Astrocyte (in vitro differentiated cells and primary cell): ENCODE measurements around the gene PHYKPL. TPM values are rescaled to one million over a fixed set of nuclear protein-coding genes. Genes with fewer than 3 reads are reported as not detected.

Experiments used
- DNase-seq: peaks from one replicate; pipeline ENCODE4 v3.0.0-alpha.2; 2010; ENCODE audit warnings: low read depth
- FAIRE-seq: peaks from 2 replicates; lab custom pipeline; 2011; peaks lifted over from hg19 to GRCh38; lab: Jason Lieb, UNC
- H2AFZ ChIP-seq: 2 replicates; pipeline ENCODE4 v1.6.0; 2012; ENCODE audit warnings: low read depth, low read length, inconsistent platforms
- H3K27ac ChIP-seq: 2 replicates; pipeline ENCODE4 v1.5.1; 2011; ENCODE audit warnings: low read depth, low read length, inconsistent platforms
- H3K27me3 ChIP-seq: 2 replicates; pipeline ENCODE4 v1.6.0; 2011; ENCODE audit warnings: low read length, inconsistent platforms; ENCODE audit not compliant: insufficient read depth
- H3K36me3 ChIP-seq: 2 replicates; pipeline ENCODE4 v1.5.1; 2011; ENCODE audit warnings: low read length, inconsistent platforms; ENCODE audit not compliant: insufficient read depth
- H3K4me1 ChIP-seq: 2 replicates; pipeline ENCODE4 v1.5.1; 2011; ENCODE audit warnings: low read length, inconsistent platforms; ENCODE audit not compliant: insufficient read depth
- H3K4me2 ChIP-seq: 2 replicates; pipeline ENCODE4 v1.6.0; 2012; ENCODE audit warnings: low read length, inconsistent platforms
- H3K4me3 ChIP-seq: 2 replicates; pipeline ENCODE4 v1.5.1; 2011; ENCODE audit warnings: low read depth, mild to moderate bottlenecking, low read length, inconsistent platforms; ENCODE audit not compliant: insufficient read depth
- H3K79me2 ChIP-seq: 2 replicates; pipeline ENCODE4 v1.6.0; 2012; ENCODE audit warnings: mild to moderate bottlenecking, low read length, inconsistent platforms; ENCODE audit not compliant: insufficient read depth
- H3K9ac ChIP-seq: 2 replicates; pipeline ENCODE4 v1.6.0; 2012; ENCODE audit warnings: mild to moderate bottlenecking, low read length, inconsistent platforms
- H3K9me3 ChIP-seq: 2 replicates; pipeline ENCODE4 v1.5.1; 2012; ENCODE audit warnings: low read depth, mild to moderate bottlenecking, low read length, inconsistent platforms; ENCODE audit not compliant: insufficient read depth
- H4K20me1 ChIP-seq: 2 replicates; pipeline ENCODE4 v1.6.0; 2012; ENCODE audit warnings: low read length, inconsistent platforms; ENCODE audit not compliant: insufficient read depth
- H3K27ac Mint-ChIP-seq: one replicate; pipeline ENCODE4 v1.8.0; 2021; ENCODE audit warnings: mild to moderate bottlenecking, mixed read lengths; ENCODE audit not compliant: unreplicated experiment
- H3K27me3 Mint-ChIP-seq: one replicate; pipeline ENCODE4 v1.8.0; 2021; ENCODE audit warnings: low read depth, mixed read lengths; ENCODE audit not compliant: unreplicated experiment
- H3K36me3 Mint-ChIP-seq: one replicate; pipeline ENCODE4 v1.8.0; 2021; ENCODE audit warnings: low read depth, mixed read lengths; ENCODE audit not compliant: unreplicated experiment
- H3K4me1 Mint-ChIP-seq: one replicate; pipeline ENCODE4 v1.8.0; 2021; ENCODE audit warnings: low read depth, mixed read lengths; ENCODE audit not compliant: unreplicated experiment
- H3K4me3 Mint-ChIP-seq: one replicate; pipeline ENCODE4 v1.8.0; 2021; ENCODE audit warnings: mild to moderate bottlenecking, moderate library complexity, mixed read lengths; ENCODE audit not compliant: unreplicated experiment
- H3K9me3 Mint-ChIP-seq: one replicate; pipeline ENCODE4 v1.8.0; 2021; ENCODE audit warnings: mild to moderate bottlenecking, mixed read lengths; ENCODE audit not compliant: unreplicated experiment
- CTCF ChIP-seq: IDR thresholded peaks from 2 replicates; pipeline ENCODE4 v1.5.1; 2011; ENCODE audit warnings: low read depth, mild to moderate bottlenecking, inconsistent platforms, low read length, moderate library complexity; ENCODE audit not compliant: insufficient read depth
- EZH2 ChIP-seq: IDR thresholded peaks from 2 replicates; pipeline ENCODE4 v1.6.1; 2012; ENCODE audit warnings: mild to moderate bottlenecking, low read length, inconsistent platforms; ENCODE audit not compliant: insufficient read depth
- total RNA-seq: library from RNA; stranded (reverse); gene quantifications from 2 replicates; pipeline ENCODE4 v1.2.1, GENCODE V29; 2021

PHYKPL gene
- total RNA-seq, 1 donor from 2014 or later = 26.5 TPM

- peaks cover 82% of the 10 kb centered on the region for H3K36me3 ChIP-seq
- DNase-seq (no peak), FAIRE-seq (no peak)
- Mint-ChIP-seq H3K9me3 (peaks cover 2% of the 10 kb centered on the region), H3K4me3 (no peak overlapping the region), H3K27me3 (no peaks in the 10 kb centered on the region), H3K27ac (no peak overlapping the region), H3K4me1 (peaks cover 20% of the 10 kb centered on the region), H3K36me3 (peaks cover 39% of the 10 kb centered on the region)
- peaks cover 92% of the 10 kb centered on the region for H4K20me1 ChIP-seq
- H3K27ac ChIP-seq = no peak overlapping the region
- H3K79me2 ChIP-seq = peaks cover 83% of the 10 kb centered on the region
- no peak overlapping the region for H3K9ac ChIP-seq
- no peak overlapping the region for H3K4me2 ChIP-seq
- no peak overlapping the region for H2AFZ ChIP-seq
- H3K4me1 ChIP-seq = peaks cover 20% of the 10 kb centered on the region
- no peaks in the 10 kb centered on the region for H3K27me3 ChIP-seq
- H3K9me3 ChIP-seq = no peaks in the 10 kb centered on the region
- TF ChIP-seq CTCF (no peak), EZH2 (no peak)
- no peak overlapping the region for H3K4me3 ChIP-seq
Observed at GRCh38 chr5:178209334-178210072, 23.1 kb downstream of the PHYKPL start.

DNA sequence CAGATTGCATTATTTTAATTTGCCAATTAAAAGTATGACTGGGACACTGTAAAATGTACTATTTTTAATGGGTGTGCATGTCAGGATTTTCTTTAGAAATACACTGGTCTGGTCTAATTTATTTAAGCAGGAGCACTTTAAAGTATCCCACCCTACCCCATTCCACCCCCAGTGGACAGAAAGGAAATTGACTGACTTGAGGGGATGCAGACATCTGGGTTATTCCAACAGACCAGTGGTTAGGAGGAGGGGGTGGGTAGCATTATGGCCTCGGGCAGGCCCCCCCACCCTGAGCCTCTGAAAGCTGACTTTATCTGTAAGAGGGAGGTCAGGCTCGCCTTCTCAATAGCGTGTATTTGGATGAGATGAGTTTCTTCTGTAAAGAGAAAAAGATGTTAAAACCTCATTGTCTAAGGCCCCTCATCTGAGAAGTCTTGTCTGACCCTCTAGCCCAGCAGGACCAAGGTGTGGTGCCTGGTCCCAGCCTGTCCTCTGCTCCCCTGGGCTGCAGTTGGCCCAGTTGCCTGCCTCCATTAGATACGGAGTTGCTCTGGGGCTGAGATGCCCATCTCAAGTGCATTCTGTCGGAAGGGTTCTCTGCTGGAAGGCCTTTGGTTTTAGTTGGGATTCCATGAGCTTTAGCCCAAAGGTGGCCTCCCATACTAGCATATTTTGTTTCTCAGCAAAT is 23.9 kb downstream of the PHYKPL start:
- Histone ChIP-seq H3K9me3 (no peaks in the 10 kb centered on the region), H3K79me2 (peaks cover 87% of the 10 kb centered on the region), H3K9ac (no peak overlapping the region), H4K20me1 (peaks cover 85% of the 10 kb centered on the region), H2AFZ (no peak overlapping the region), H3K4me1 (peaks cover 23% of the 10 kb centered on the region), H3K36me3 (peaks cover 76% of the 10 kb centered on the region), H3K27me3 (no peaks in the 10 kb centered on the region), H3K4me2 (no peak overlapping the region), H3K27ac (no peak overlapping the region), H3K4me3 (no peak overlapping the region)
- H3K4me3 Mint-ChIP-seq = no peak overlapping the region
- H3K9me3 Mint-ChIP-seq = peaks cover 2% of the 10 kb centered on the region
- peak overlapping the region; percentile 62 for H3K27ac Mint-ChIP-seq
- no peaks in the 10 kb centered on the region for H3K27me3 Mint-ChIP-seq
- no peak for TF ChIP-seq EZH2
- FAIRE-seq (no peak), DNase-seq (no peak)
- peaks cover 37% of the 10 kb centered on the region for H3K36me3 Mint-ChIP-seq
- H3K4me1 Mint-ChIP-seq = peaks cover 20% of the 10 kb centered on the region

GRCh38 chr5:178207917-178208280 is 24.7 kb downstream of the PHYKPL start:
- H3K9me3 Mint-ChIP-seq = peaks cover 2% of the 10 kb centered on the region
- H3K9me3 ChIP-seq = no peaks in the 10 kb centered on the region
- FAIRE-seq (no peak), DNase-seq (no peak)
- H3K4me1 ChIP-seq = peaks cover 24% of the 10 kb centered on the region
- no peak overlapping the region for H3K27ac Mint-ChIP-seq
- peak overlapping the region; percentile 98 for H3K4me2 ChIP-seq
- peak overlapping the region; percentile 24 for H3K27ac ChIP-seq
- no peak overlapping the region for H3K9ac ChIP-seq
- H2AFZ ChIP-seq = no peak overlapping the region
- peaks cover 80% of the 10 kb centered on the region for H3K79me2 ChIP-seq
- peaks cover 69% of the 10 kb centered on the region for H3K36me3 ChIP-seq
- H3K4me3 Mint-ChIP-seq = peak overlapping the region; percentile 29
- peaks cover 77% of the 10 kb centered on the region for H4K20me1 ChIP-seq
- no peaks in the 10 kb centered on the region for H3K27me3 ChIP-seq
- peaks cover 18% of the 10 kb centered on the region for H3K4me1 Mint-ChIP-seq
- H3K36me3 Mint-ChIP-seq = peaks cover 33% of the 10 kb centered on the region
- TF ChIP-seq EZH2 = no peak
- no peak for TF ChIP-seq CTCF
- no peaks in the 10 kb centered on the region for H3K27me3 Mint-ChIP-seq
- no peak overlapping the region for H3K4me3 ChIP-seq
